ENCODE results near the gene CDKL4.

- TF ChIP-seq, protein P1, sequence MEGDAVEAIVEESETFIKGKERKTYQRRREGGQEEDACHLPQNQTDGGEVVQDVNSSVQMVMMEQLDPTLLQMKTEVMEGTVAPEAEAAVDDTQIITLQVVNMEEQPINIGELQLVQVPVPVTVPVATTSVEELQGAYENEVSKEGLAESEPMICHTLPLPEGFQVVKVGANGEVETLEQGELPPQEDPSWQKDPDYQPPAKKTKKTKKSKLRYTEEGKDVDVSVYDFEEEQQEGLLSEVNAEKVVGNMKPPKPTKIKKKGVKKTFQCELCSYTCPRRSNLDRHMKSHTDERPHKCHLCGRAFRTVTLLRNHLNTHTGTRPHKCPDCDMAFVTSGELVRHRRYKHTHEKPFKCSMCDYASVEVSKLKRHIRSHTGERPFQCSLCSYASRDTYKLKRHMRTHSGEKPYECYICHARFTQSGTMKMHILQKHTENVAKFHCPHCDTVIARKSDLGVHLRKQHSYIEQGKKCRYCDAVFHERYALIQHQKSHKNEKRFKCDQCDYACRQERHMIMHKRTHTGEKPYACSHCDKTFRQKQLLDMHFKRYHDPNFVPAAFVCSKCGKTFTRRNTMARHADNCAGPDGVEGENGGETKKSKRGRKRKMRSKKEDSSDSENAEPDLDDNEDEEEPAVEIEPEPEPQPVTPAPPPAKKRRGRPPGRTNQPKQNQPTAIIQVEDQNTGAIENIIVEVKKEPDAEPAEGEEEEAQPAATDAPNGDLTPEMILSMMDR (IDR thresholded peaks at IDR 0.05): no peak
- TF ChIP-seq POLR2A (IDR thresholded peaks at IDR 0.05): no peak
Measured at GRCh38 chr2:39156107-39156506, 87.7 kb downstream of the CDKL4 start.

All from thyroid gland (tissue), 4 donors.